ENCODE results near the gene ARMC7. TPM values are rescaled to one million over a fixed set of nuclear protein-coding genes. Genes with fewer than 3 reads are reported as not detected.

Gene ARMC7
- total and polyA plus RNA-seq, 4 experiments from 2014 or later = 1.3 to 21.9 (median 11.7) TPM

- ChIA-PET POLR2A (ENCODE audit: partially characterized antibody) (interaction anchor here (1.4 to 1.8 kb wide), 2 partner anchors 18 to 23 kb away, joined by 3 to 7 read pairs; partner anchors contain the start of gene ARMC7), CTCF (ENCODE audit: partially characterized antibody) (interaction anchor here (1.0 to 1.4 kb wide), 3 partner anchors 14 to 79 kb away, joined by 3 to 4 read pairs (median 3); no protein-coding TSS in a partner anchor)
- H3K36me3 ChIP-seq (ENCODE audit: insufficient read depth, low read length) = no peaks in the 10 kb centered on the region
- Mint-ChIP-seq H3K9me3 (no peaks in the 10 kb centered on the region), H3K4me1 (peaks cover 27 to 52% (median 38%) of the 10 kb centered on the region in 4 donors), H3K4me3 (no peak overlapping the region), H3K27ac (peak overlapping the region in 5 of 7 donors; percentile 8 to 48 (median 20)), H3K36me3 (no peaks in the 10 kb centered on the region), H3K27me3 (no peaks in the 10 kb centered on the region)
- DNase-seq = no peak
- no peak overlapping the region for H3K27ac ChIP-seq (ENCODE audit: low read depth, low read length)
- H3K27me3 ChIP-seq (ENCODE audit: insufficient read depth, low read length) = no peaks in the 10 kb centered on the region
- H3K9me3 ChIP-seq (ENCODE audit: control insufficient read depth in 1 of 2, low read length in 2 of 2) = no peaks in the 10 kb centered on the region
- intact Hi-C loops (cut with micrococcal nuclease) = no loop called here
- no peak overlapping the region for H3K4me3 ChIP-seq (ENCODE audit: low read length in 2 of 2)
- peaks cover 26% of the 10 kb centered on the region for H3K4me1 ChIP-seq (ENCODE audit: insufficient read depth, low read length)
Measured at GRCh38 chr17:75090871-75091854, 18.6 kb upstream of the ARMC7 start.

- no peaks in the 10 kb centered on the region for H3K9me3 Mint-ChIP-seq
- CTCF ChIA-PET (ENCODE audit: partially characterized antibody) = no interaction called here
- H3K4me3 ChIP-seq (ENCODE audit: low read length in 2 of 2) = no peak overlapping the region
- POLR2A ChIA-PET (ENCODE audit: partially characterized antibody) = interaction anchor here (1.4 to 1.8 kb wide), 2 partner anchors 18 to 22 kb away, joined by 3 to 7 read pairs; partner anchors contain the start of gene ARMC7
- no peak overlapping the region for H3K27ac ChIP-seq (ENCODE audit: low read depth, low read length)
- H3K4me1 Mint-ChIP-seq = peaks cover 23 to 46% (median 33%) of the 10 kb centered on the region in 4 donors
- H3K36me3 Mint-ChIP-seq = no peaks in the 10 kb centered on the region
- no peaks in the 10 kb centered on the region for H3K27me3 ChIP-seq (ENCODE audit: insufficient read depth, low read length)
- peak overlapping the region in 5 of 7 donors; percentile 8 to 73 (median 28) for H3K27ac Mint-ChIP-seq
- intact Hi-C loops (cut with micrococcal nuclease) = no loop called here
- peaks cover 26% of the 10 kb centered on the region for H3K4me1 ChIP-seq (ENCODE audit: insufficient read depth, low read length)
- no peaks in the 10 kb centered on the region for H3K9me3 ChIP-seq (ENCODE audit: control insufficient read depth in 1 of 2, low read length in 2 of 2)
- H3K27me3 Mint-ChIP-seq = no peaks in the 10 kb centered on the region
- no peak for DNase-seq
- no peaks in the 10 kb centered on the region for H3K36me3 ChIP-seq (ENCODE audit: insufficient read depth, low read length)
- no peak overlapping the region for H3K4me3 Mint-ChIP-seq
Measured at GRCh38 chr17:75091855-75092327, 17.9 kb upstream of the ARMC7 start.

- peaks cover 12% of the 10 kb centered on the region for H3K4me1 ChIP-seq (ENCODE audit: insufficient read depth, low read length)
- ChIA-PET CTCF (ENCODE audit: partially characterized antibody) (no interaction called here), POLR2A (ENCODE audit: partially characterized antibody) (no interaction called here)
- Mint-ChIP-seq H3K4me1 (peaks cover 20 to 38% (median 25%) of the 10 kb centered on the region in 4 donors), H3K4me3 (no peak overlapping the region), H3K9me3 (no peaks in the 10 kb centered on the region), H3K27me3 (no peaks in the 10 kb centered on the region), H3K27ac (no peak overlapping the region), H3K36me3 (peaks cover 0 to under 1% of the 10 kb centered on the region in 2 donors)
- no peak for DNase-seq
- H3K27me3 ChIP-seq (ENCODE audit: insufficient read depth, low read length) = no peaks in the 10 kb centered on the region
- intact Hi-C loops (cut with micrococcal nuclease) = no loop called here
- H3K27ac ChIP-seq (ENCODE audit: low read depth, low read length) = no peak overlapping the region
- no peaks in the 10 kb centered on the region for H3K36me3 ChIP-seq (ENCODE audit: insufficient read depth, low read length)
- H3K9me3 ChIP-seq (ENCODE audit: control insufficient read depth in 1 of 2, low read length in 2 of 2) = no peaks in the 10 kb centered on the region
- H3K4me3 ChIP-seq (ENCODE audit: low read length in 2 of 2) = no peak overlapping the region
Measured at GRCh38 chr17:75093548-75094158, 16.1 kb upstream of the ARMC7 start.

GRCh38 chr17:75094871-75095399 is 14.8 kb upstream of the ARMC7 start:
- peaks cover 0 to 4% of the 10 kb centered on the region in 2 donors for H3K36me3 Mint-ChIP-seq
- ChIA-PET POLR2A (ENCODE audit: partially characterized antibody) (no interaction called here), CTCF (ENCODE audit: partially characterized antibody) (interaction anchor here (0.8 to 1.4 kb wide), 2 partner anchors 19 to 134 kb away, joined by 3 read pairs; no protein-coding TSS in a partner anchor)
- Histone ChIP-seq H3K27ac (ENCODE audit: low read depth, low read length) (no peak overlapping the region), H3K4me1 (ENCODE audit: insufficient read depth, low read length) (no peaks in the 10 kb centered on the region), H3K36me3 (ENCODE audit: insufficient read depth, low read length) (no peaks in the 10 kb centered on the region), H3K27me3 (ENCODE audit: insufficient read depth, low read length) (no peaks in the 10 kb centered on the region), H3K9me3 (ENCODE audit: control insufficient read depth in 1 of 2, low read length in 2 of 2) (no peaks in the 10 kb centered on the region), H3K4me3 (ENCODE audit: low read length in 2 of 2) (no peak overlapping the region)
- intact Hi-C loops (cut with micrococcal nuclease) = no loop called here
- no peaks in the 10 kb centered on the region for H3K27me3 Mint-ChIP-seq
- no peak overlapping the region for H3K27ac Mint-ChIP-seq
- H3K4me3 Mint-ChIP-seq = no peak overlapping the region
- DNase-seq = no peak
- H3K4me1 Mint-ChIP-seq = peaks cover 9 to 28% (median 14%) of the 10 kb centered on the region in 4 donors
- H3K9me3 Mint-ChIP-seq = no peaks in the 10 kb centered on the region

- Histone ChIP-seq H3K4me1 (ENCODE audit: insufficient read depth, low read length) (no peaks in the 10 kb centered on the region), H3K4me3 (ENCODE audit: low read length in 2 of 2) (no peak overlapping the region), H3K27me3 (ENCODE audit: insufficient read depth, low read length) (no peaks in the 10 kb centered on the region), H3K27ac (ENCODE audit: low read depth, low read length) (no peak overlapping the region), H3K9me3 (ENCODE audit: control insufficient read depth in 1 of 2, low read length in 2 of 2) (no peaks in the 10 kb centered on the region), H3K36me3 (ENCODE audit: insufficient read depth, low read length) (no peaks in the 10 kb centered on the region)
- H3K27me3 Mint-ChIP-seq = no peaks in the 10 kb centered on the region
- ChIA-PET POLR2A (ENCODE audit: partially characterized antibody) (no interaction called here), CTCF (ENCODE audit: partially characterized antibody) (no interaction called here)
- no peaks in the 10 kb centered on the region for H3K9me3 Mint-ChIP-seq
- H3K36me3 Mint-ChIP-seq = peaks cover 0 to 4% of the 10 kb centered on the region in 2 donors
- intact Hi-C loops (cut with micrococcal nuclease) = no loop called here
- H3K4me1 Mint-ChIP-seq = peaks cover 7 to 19% (median 8%) of the 10 kb centered on the region in 4 donors
- no peak for DNase-seq
- no peak overlapping the region for H3K27ac Mint-ChIP-seq
- H3K4me3 Mint-ChIP-seq = no peak overlapping the region
Measured at GRCh38 chr17:75096082-75096625, 13.6 kb upstream of the ARMC7 start.

- H3K27me3 ChIP-seq (ENCODE audit: insufficient read depth, low read length) = no peaks in the 10 kb centered on the region
- no peaks in the 10 kb centered on the region for H3K4me1 ChIP-seq (ENCODE audit: insufficient read depth, low read length)
- H3K27ac Mint-ChIP-seq = peak overlapping the region in 1 of 7 donors; percentile 41
- no peak overlapping the region for H3K4me3 Mint-ChIP-seq
- H3K4me3 ChIP-seq (ENCODE audit: low read length in 2 of 2) = no peak overlapping the region
- CTCF ChIA-PET (ENCODE audit: partially characterized antibody) = no interaction called here
- intact Hi-C loops (cut with micrococcal nuclease) = no loop called here
- H3K36me3 ChIP-seq (ENCODE audit: insufficient read depth, low read length) = no peaks in the 10 kb centered on the region
- no peaks in the 10 kb centered on the region for H3K9me3 Mint-ChIP-seq
- POLR2A ChIA-PET (ENCODE audit: partially characterized antibody) = no interaction called here
- H3K36me3 Mint-ChIP-seq = peaks cover 0 to 4% of the 10 kb centered on the region in 2 donors
- no peaks in the 10 kb centered on the region for H3K9me3 ChIP-seq (ENCODE audit: control insufficient read depth in 1 of 2, low read length in 2 of 2)
- no peak for DNase-seq
- no peak overlapping the region for H3K27ac ChIP-seq (ENCODE audit: low read depth, low read length)
- H3K27me3 Mint-ChIP-seq = no peaks in the 10 kb centered on the region
- H3K4me1 Mint-ChIP-seq = peaks cover 0 to 4% (median 0%) of the 10 kb centered on the region in 4 donors
Measured at GRCh38 chr17:75097865-75098264, 11.9 kb upstream of the ARMC7 start.

Data from CD4-positive, alpha-beta memory T cell (primary cell).